Heart left ventricle (tissue), 13 donors: Measurements from ENCODE around the gene RPTOR.

Source experiments
- CTCF ChIP-seq, 12 donors: fragments of 200-600 bp; sonication (generic) in 4 of 12; IDR thresholded peaks; one replicate each; pipeline versions ENCODE4 v1.5.0 to v1.8.0; 2018 to 2022; ENCODE audit warnings: antibody characterized with exemption in 12 of 12, mild to moderate bottlenecking in 5 of 12
- POLR2A ChIP-seq, 2 donors: fragments of 450-650 bp; IDR thresholded peaks; one replicate each; pipeline ENCODE4 v1.6.1; 2017; ENCODE audit warnings: antibody characterized with exemption in 2 of 2, mild to moderate bottlenecking in 2 of 2, moderate library complexity in 2 of 2
- donor health status: ischemic (EF 13 %, LVEDD 7.1; RV severe dilation, severe dysfunction).
- donor health status: DM: no; HTN: yes; CAD: no.
- donor health status: DM: no; HTN: no; CAD: no.
- donor health status: ischemic (EF 25% LVEDD 6.9; RV normal size, moderate dysfunction).
- donor health status: ischemic (EF 25% LVEDD 5.7; RV mildly dilated, moderate dysfunction).
- donor health status: ischemic (EF 35%, LVEDD 5.7; RV mildly dilated, moderate dysfunction).
- donor health status: nonischemic (EF 11% LVEDD 7.7; RV severe dilation, severe dysfunction).
- donor health status: DM: yes; HTN: yes; CAD: no.
- donor health status: PGD.
- donor health status: ischemic (EF 29% LVEDD 5.4; RV normal size, mild dysfunction).
- donor health status: nonischemic (EF 23%, LVEDD 6.1; RV moderate dilation, normal function).

- no peak for TF ChIP-seq CTCF (IDR thresholded peaks at IDR 0.05)
- TF ChIP-seq POLR2A (IDR thresholded peaks at IDR 0.05): no peak
These were observed 319.0 kb downstream of the RPTOR start for GRCh38 chr17:80863626-80864025.
